H1 (cell line): ENCODE data around the gene SH3GL1. TPM values are rescaled to one million over a fixed set of nuclear protein-coding genes. Genes with fewer than 3 reads are reported as not detected.

Experiments used
- CTCF ChIA-PET: fragments of 300-600 bp; sonication (Branson Sonifier 250); formaldehyde crosslinking; loops from one replicate; lab custom pipeline; 2021; ENCODE audit not compliant: partially characterized antibody; lab: Charles Lee
- POLR2A ChIA-PET: fragments of 300-600 bp; sonication (Branson Sonifier 250); formaldehyde crosslinking; loops from one replicate; lab custom pipeline; 2021; ENCODE audit warnings: inconsistent platforms; ENCODE audit not compliant: partially characterized antibody; lab: Charles Lee
- DNase-seq, 2 experiments: peaks; one replicate each; pipeline versions ENCODE4 v3.0.0 to v3.0.0-alpha.2; 2010 to 2022; ENCODE audit warnings: low spot score in 2 of 2, low read depth in 1 of 2, mixed read lengths in 1 of 2
- FAIRE-seq: peaks from 2 replicates; lab custom pipeline; 2011; peaks lifted over from hg19 to GRCh38; lab: Jason Lieb, UNC
- H2AFZ ChIP-seq: 2 replicates; pipeline ENCODE4 v1.8.1; 2012; ENCODE audit warnings: low read length, inconsistent platforms
- H2AK5ac ChIP-seq: 2 replicates; pipeline ENCODE4 v1.6.1; 2013; ENCODE audit warnings: low read depth, low read length
- H2BK120ac ChIP-seq: replicated peaks from 2 replicates; pipeline ENCODE3; 2013; ENCODE audit warnings: low read depth, low read length, inconsistent platforms
- H2BK12ac ChIP-seq: 2 replicates; pipeline ENCODE4 v1.6.1; 2013; ENCODE audit warnings: low read depth, low read length
- H2BK15ac ChIP-seq: 2 replicates; pipeline ENCODE4 v1.6.1; 2013; ENCODE audit warnings: low read length
- H2BK20ac ChIP-seq: 2 replicates; pipeline ENCODE4 v1.6.1; 2013; ENCODE audit warnings: low read length
- H2BK5ac ChIP-seq: 2 replicates; pipeline ENCODE4 v1.6.1; 2013; ENCODE audit warnings: low read depth, low read length
- H3K14ac ChIP-seq: 2 replicates; pipeline ENCODE4 v1.6.1; 2013; ENCODE audit warnings: inconsistent platforms; ENCODE audit not compliant: insufficient read length
- H3K18ac ChIP-seq: 2 replicates; pipeline ENCODE4 v1.6.1; 2013; ENCODE audit warnings: low read length; ENCODE audit errors: extremely low read depth
- H3K23ac ChIP-seq: 2 replicates; pipeline ENCODE4 v1.6.1; 2013; ENCODE audit warnings: inconsistent platforms; ENCODE audit not compliant: insufficient read length
- H3K23me2 ChIP-seq: 2 replicates; pipeline ENCODE4 v1.6.1; 2013; ENCODE audit warnings: low read depth, low read length
- H3K27ac ChIP-seq: 2 replicates; pipeline ENCODE4 v1.6.1; 2011; ENCODE audit warnings: low read depth, low read length, inconsistent platforms
- H3K27me3 ChIP-seq, 4 experiments: replicated peaks in 1 of 4; 1 replicate in 1 of 4; 2 replicates in 3 of 4; pipeline versions ENCODE4 v1.6.1 to v1.8.1; 2011 to 2013; ENCODE audit warnings: low read length in 3 of 4, mild to moderate bottlenecking in 3 of 4, inconsistent platforms in 2 of 4, mixed read lengths in 2 of 4, moderate library complexity in 1 of 4; ENCODE audit not compliant: control insufficient read depth in 3 of 4, insufficient read depth in 3 of 4; ENCODE audit errors: extremely low read depth in 1 of 4
- H3K36me3 ChIP-seq, 4 experiments: 2 replicates each; pipeline versions ENCODE4 v1.6.1 to v1.8.1; 2011 to 2013; ENCODE audit warnings: mild to moderate bottlenecking in 4 of 4, low read length in 3 of 4, moderate library complexity in 2 of 4, control low read depth in 1 of 4, inconsistent platforms in 1 of 4; ENCODE audit not compliant: insufficient read depth in 4 of 4, control insufficient read depth in 2 of 4
- H3K4ac ChIP-seq: replicated peaks from 2 replicates; pipeline ENCODE3; 2013; ENCODE audit warnings: low read length, low read depth, mixed read lengths, inconsistent platforms; ENCODE audit not compliant: insufficient read length
- H3K4me1 ChIP-seq, 4 experiments: replicated peaks in 1 of 4; 1 replicate in 1 of 4; 2 replicates in 3 of 4; pipeline versions ENCODE4 v1.6.1 to v1.8.1; 2011 to 2013; ENCODE audit warnings: low read length in 3 of 4, inconsistent platforms in 2 of 4, mixed read lengths in 1 of 4; ENCODE audit not compliant: insufficient read depth in 4 of 4, control insufficient read depth in 3 of 4
- H3K4me2 ChIP-seq, 2 experiments: 2 replicates each; pipeline versions ENCODE4 v1.6.1 to v1.8.1; 2011 to 2013; ENCODE audit warnings: low read depth in 2 of 2, low read length in 2 of 2, control low read depth in 1 of 2, inconsistent platforms in 1 of 2, mild to moderate bottlenecking in 1 of 2; ENCODE audit not compliant: insufficient read depth in 1 of 2
- H3K4me3 ChIP-seq, 4 experiments: fragments of 200-600, 300-600 bp in 1 of 4; sonication (generic), shearing (Covaris generic), sonication (Bioruptor Twin) in 1 of 4; 2 replicates each; pipeline versions ENCODE4 v1.5.1 to v1.8.1; 2011 to 2016; ENCODE audit warnings: low read length in 4 of 4, low read depth in 3 of 4, control low read depth in 2 of 4, inconsistent platforms in 2 of 4, mild to moderate bottlenecking in 2 of 4, mixed read lengths in 1 of 4, moderate library complexity in 1 of 4; ENCODE audit not compliant: insufficient read depth in 2 of 4; ENCODE audit errors: extremely low read depth in 1 of 4
- H3K56ac ChIP-seq: replicated peaks from 2 replicates; pipeline ENCODE3; 2013; ENCODE audit warnings: low read depth, mild to moderate bottlenecking, mixed read lengths, low read length, inconsistent platforms; ENCODE audit not compliant: insufficient read length
- H3K79me1 ChIP-seq: 2 replicates; pipeline ENCODE4 v1.6.1; 2013; ENCODE audit warnings: low read depth, low read length, control low read depth
- H3K79me2 ChIP-seq, 2 experiments: 2 replicates each; pipeline versions ENCODE4 v1.6.1 to v1.8.1; 2012 to 2013; ENCODE audit warnings: low read length in 2 of 2, mild to moderate bottlenecking in 2 of 2, inconsistent platforms in 1 of 2; ENCODE audit not compliant: insufficient read depth in 2 of 2, control insufficient read depth in 1 of 2
- H3K9ac ChIP-seq, 4 experiments: replicated peaks in 1 of 4; 1 replicate in 1 of 4; 2 replicates in 3 of 4; pipeline versions ENCODE4 v1.6.1 to v1.8.1; 2011 to 2013; ENCODE audit warnings: low read depth in 3 of 4, low read length in 3 of 4, control low read depth in 2 of 4, mild to moderate bottlenecking in 2 of 4, moderate library complexity in 2 of 4, inconsistent platforms in 1 of 4; ENCODE audit errors: extremely low read depth in 1 of 4
- H3K9me3 ChIP-seq, 2 experiments: 2 replicates each; pipeline versions ENCODE4 v1.6.1 to v1.8.1; 2012 to 2013; ENCODE audit warnings: mild to moderate bottlenecking in 2 of 2, moderate library complexity in 2 of 2, control low read depth in 1 of 2, inconsistent platforms in 1 of 2, low read depth in 1 of 2, low read length in 1 of 2, mixed read lengths in 1 of 2; ENCODE audit not compliant: insufficient read depth in 2 of 2
- H4K20me1 ChIP-seq, 2 experiments: replicated peaks in 1 of 2; 2 replicates each; pipeline versions ENCODE3 to v1.8.1; 2011 to 2013; ENCODE audit warnings: inconsistent platforms in 2 of 2, low read length in 2 of 2, mild to moderate bottlenecking in 1 of 2; ENCODE audit not compliant: insufficient read depth in 2 of 2, control insufficient read depth in 1 of 2
- H4K5ac ChIP-seq: 2 replicates; pipeline ENCODE4 v1.6.1; 2013; ENCODE audit warnings: low read length, low read depth, mixed read lengths, inconsistent platforms; ENCODE audit not compliant: insufficient read length
- H4K8ac ChIP-seq: 2 replicates; pipeline ENCODE4 v1.8.0; 2013; ENCODE audit warnings: mild to moderate bottlenecking, moderate library complexity, low read length, inconsistent platforms; ENCODE audit not compliant: insufficient read depth; ENCODE audit errors: extremely low read depth
- H4K91ac ChIP-seq: replicated peaks from 2 replicates; pipeline ENCODE3; 2013; ENCODE audit warnings: low read length, mixed read lengths, inconsistent platforms; ENCODE audit not compliant: insufficient read length
- CBX5 ChIP-seq: fragments of 300-800, 300-1000 bp; sonication (generic); IDR thresholded peaks from 2 replicates; pipeline ENCODE4 v1.7.1; 2016; ENCODE audit warnings: antibody characterized with exemption, low read length, low read depth
- CTCF ChIP-seq, 3 experiments: IDR thresholded peaks; 1 replicate in 2 of 3; 2 replicates in 1 of 3; pipeline versions ENCODE4 v1.5.1 to v1.6.1; 2011; ENCODE audit warnings: low read length in 3 of 3, mild to moderate bottlenecking in 3 of 3, inconsistent platforms in 2 of 3, low read depth in 1 of 3, moderate library complexity in 1 of 3; ENCODE audit not compliant: insufficient read depth in 1 of 3; ENCODE audit errors: control extremely low read depth in 1 of 3
- PHF8 ChIP-seq: fragments of 200-600 bp; sonication (generic); conservative IDR thresholded peaks from 2 replicates; pipeline ENCODE4 v1.7.1; 2012; ENCODE audit warnings: low read depth, mild to moderate bottlenecking, inconsistent platforms, low read length, moderate library complexity
- RBBP5 ChIP-seq: IDR thresholded peaks from 2 replicates; pipeline ENCODE4 v1.7.1; 2012; ENCODE audit warnings: low read depth, mild to moderate bottlenecking, inconsistent platforms, low read length, moderate library complexity, borderline replicate concordance
- SIX5 ChIP-seq: IDR thresholded peaks from 2 replicates; pipeline ENCODE4 v1.6.1; 2011; ENCODE audit warnings: mild to moderate bottlenecking, low read depth, low read length
- TAF7 ChIP-seq: optimal IDR thresholded peaks from 2 replicates; pipeline ENCODE3; 2011; ENCODE audit warnings: low read depth, mild to moderate bottlenecking, inconsistent platforms, low read length, moderate library complexity, borderline replicate concordance
- YY1 ChIP-seq: IDR thresholded peaks from 2 replicates; pipeline ENCODE4 v1.6.1; 2011; ENCODE audit warnings: low read depth, mild to moderate bottlenecking, low read length
- WGBS, 2 experiments: shearing (Covaris generic) in 1 of 2; methylation state at CpG; one replicate each; pipeline versions ENCODE4 v1.1.6 to v1.1.7; 2013 to 2015; ENCODE audit warnings: low lambda C conversion rate in 2 of 2, mixed read lengths in 2 of 2, inconsistent platforms in 1 of 2, low coverage in 1 of 2, missing lambda C conversion rate in 1 of 2; ENCODE audit not compliant: insufficient replicate concordance in 2 of 2, insufficient coverage in 1 of 2, insufficient read length in 1 of 2; ENCODE audit errors: extremely low coverage in 1 of 2, missing lambda C conversion rate in 1 of 2; 5-methylcytosine and 5-hydroxymethylcytosine counted together
- polyA plus RNA-seq, 7 experiments: library from polyadenylated mRNA; depleted of rRNA in 3 of 7; stranded (reverse) in 5 of 7; unstranded in 2 of 7; fragments of >200 nt in 5 of 7; fragments of 200-250 nt in 2 of 7; gene quantifications; 1 replicate in 5 of 7; 2 replicates in 1 of 7; 4 replicates in 1 of 7; pipeline versions ENCODE4 v1.2.1 to v1.2.3, GENCODE V29; 2011 to 2013; ENCODE audit warnings: missing spikeins in 2 of 7, mixed read lengths in 2 of 7
- total RNA-seq: library from RNA; stranded (reverse); fragmentation: NEBNext Ultra II Directional; extraction: Animal tissue kit (Norgen Biotek cat#: 25700); gene quantifications from 2 replicates; pipeline ENCODE4 v1.2.1, GENCODE V29; 2021

Gene SH3GL1
- total and polyA plus RNA-seq, 2 of the 8 experiments (the other 6 are each of a cell fraction or from before 2014, with no cell fraction given) = 81.5 to 102 TPM

DNA sequence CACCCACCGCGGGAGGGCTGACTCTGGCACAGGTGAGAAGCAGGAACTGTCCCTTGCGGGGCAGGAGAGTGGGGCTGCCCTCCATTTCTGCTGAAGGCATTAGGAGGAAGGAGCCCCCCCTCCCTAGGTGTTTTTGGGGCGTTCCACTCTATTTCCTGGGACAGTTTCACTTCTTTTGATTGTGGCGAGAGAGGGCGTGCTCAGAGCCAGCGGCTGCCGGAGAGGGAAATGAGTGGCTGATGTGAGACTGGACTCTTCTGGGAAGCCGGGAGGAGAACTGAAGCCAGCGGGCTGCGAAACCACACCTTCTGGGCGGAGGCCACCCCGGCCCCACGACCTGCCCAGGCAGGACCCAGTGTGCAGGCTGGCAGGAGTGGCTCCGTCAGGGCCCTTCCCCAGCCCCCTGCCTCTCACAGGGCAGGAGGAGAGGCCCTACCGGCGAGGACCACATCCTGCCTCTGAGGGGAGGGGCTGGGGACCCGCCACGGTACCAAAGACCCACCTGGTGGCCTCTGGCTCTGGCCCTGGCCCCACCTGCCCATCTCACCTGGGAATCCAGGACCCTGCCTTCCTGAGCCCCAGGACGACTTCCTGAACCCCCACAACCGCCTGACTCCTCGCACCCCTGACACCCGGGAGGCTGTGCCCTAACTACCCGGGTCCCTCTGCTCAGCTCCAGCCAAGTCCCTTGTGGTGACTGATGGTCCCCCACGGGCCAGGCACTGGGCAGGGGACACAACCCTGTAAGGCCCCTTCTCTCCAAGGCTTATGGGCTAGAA is 31.0 kb downstream of the SH3GL1 start:
- Histone ChIP-seq H3K4ac (no peak overlapping the region), H3K36me3 (peaks cover 0 to 9% (median 4%) of the 10 kb centered on the region in 4 experiments; a peak in 4 of 8 replicates), H2BK12ac (peak overlapping the region; percentile 27; the same call in 1 of the 2 replicates), H2BK120ac (no peak overlapping the region), H3K9ac (peak overlapping the region in 1 of 4 experiments; percentile 36; a peak in 2 of 7 replicates), H3K9me3 (no peaks in the 10 kb centered on the region), H3K79me2 (peaks cover 0 to 15% of the 10 kb centered on the region in 2 experiments; a peak in 1 of 4 replicates), H4K8ac (peak overlapping the region; percentile 73), H4K20me1 (peaks cover 25 to 41% of the 10 kb centered on the region in 2 experiments), H2AK5ac (no peak overlapping the region), H3K27me3 (no peaks in the 10 kb centered on the region), H2BK15ac (no peak overlapping the region), H3K4me3 (no peak overlapping the region), H3K4me1 (peaks cover 0 to 17% (median 13%) of the 10 kb centered on the region in 4 experiments; a peak in 5 of 7 replicates), H4K5ac (peak overlapping the region; percentile 15), H3K56ac (no peak overlapping the region), H3K4me2 (no peak overlapping the region), H3K14ac (no peak overlapping the region), H3K23ac (no peak overlapping the region), H2BK5ac (peak overlapping the region; percentile 75; the same call in 1 of the 2 replicates), H3K79me1 (peaks cover 32% of the 10 kb centered on the region), H2AFZ (no peak overlapping the region), H3K18ac (no peak overlapping the region; the same call in 1 of the 2 replicates), H4K91ac (peak overlapping the region; percentile 52), H3K27ac (peak overlapping the region; percentile 41; the same call in 1 of the 2 replicates), H3K23me2 (no peaks in the 10 kb centered on the region), H2BK20ac (0 out of 2 replicates have a peak overlapping the region, but pooled peaks have one; percentile 32)
- no peak for FAIRE-seq
- ChIA-PET POLR2A (interaction anchor here (0.7 to 4.1 kb wide), 11 partner anchors 8 to 106 kb away, joined by 3 to 18 read pairs (median 5); partner anchors contain the start of gene MPND), CTCF (interaction anchor here (0.7 to 1.8 kb wide), 10 partner anchors 10 to 99 kb away, joined by 3 to 9 read pairs (median 4); partner anchors contain the start of gene SH3GL1)
- 73% methylated on average over 20 of the region's 25 CpGs; no CpG with 5 or more reads in 1 of the 2 experiments for WGBS, 2 experiments
- no peak for TF ChIP-seq PHF8
- TF ChIP-seq TAF7 = no peak
- no peak for TF ChIP-seq CBX5
- TF ChIP-seq CTCF (IDR thresholded peaks at IDR 0.05; ENCODE audit: control extremely low read depth in 1 of 3, insufficient read depth in 1 of 3, low read depth in 1 of 3, low read length in 3 of 3) = no peak
- no peak for TF ChIP-seq YY1
- no peak for TF ChIP-seq SIX5
- no peak for TF ChIP-seq RBBP5
- peak in 1 of 2 experiments; percentile 55 for DNase-seq
